ENCODE data around the gene CELSR3. TPM values are rescaled to one million over a fixed set of nuclear protein-coding genes. Genes with fewer than 3 reads are reported as not detected.

CELSR3 gene
- total RNA-seq, 1 donor from 2014 or later: 162 TPM

- no peak for TF ChIP-seq CTCF (IDR thresholded peaks at IDR 0.05; ENCODE audit: partially characterized antibody, unreplicated experiment)
- no peak overlapping the region for H3K27ac Mint-ChIP-seq (ENCODE audit: unreplicated experiment)
- peak overlapping the region; percentile 70 for H3K4me3 Mint-ChIP-seq (ENCODE audit: unreplicated experiment)
- peaks cover 10% of the 10 kb centered on the region for H3K27me3 Mint-ChIP-seq (ENCODE audit: unreplicated experiment)
- H3K36me3 Mint-ChIP-seq (ENCODE audit: unreplicated experiment): peaks cover 23% of the 10 kb centered on the region
- peaks cover 6% of the 10 kb centered on the region for H3K4me1 Mint-ChIP-seq (ENCODE audit: low read depth, unreplicated experiment)
- peaks cover 30% of the 10 kb centered on the region for H3K9me3 Mint-ChIP-seq (ENCODE audit: unreplicated experiment)
- no peak for DNase-seq
These were observed 7.1 kb downstream of the CELSR3 start for GRCh38 chr3:48655606-48656005.

GRCh38 chr3:48655063-48655462 is 7.6 kb downstream of the CELSR3 start:
- DNase-seq: no peak
- no peak for TF ChIP-seq CTCF (IDR thresholded peaks at IDR 0.05; ENCODE audit: partially characterized antibody, unreplicated experiment)
- peak overlapping the region; percentile 70 for H3K4me3 Mint-ChIP-seq (ENCODE audit: unreplicated experiment)

GRCh38 chr3:48652923-48653715 is 9.6 kb downstream of the CELSR3 start:
- no peak for DNase-seq
- Mint-ChIP-seq H3K27ac (ENCODE audit: unreplicated experiment) (no peak overlapping the region), H3K4me1 (ENCODE audit: low read depth, unreplicated experiment) (no peaks in the 10 kb centered on the region), H3K27me3 (ENCODE audit: unreplicated experiment) (peaks cover 10% of the 10 kb centered on the region), H3K36me3 (ENCODE audit: unreplicated experiment) (peaks cover 9% of the 10 kb centered on the region), H3K9me3 (ENCODE audit: unreplicated experiment) (peaks cover 18% of the 10 kb centered on the region), H3K4me3 (ENCODE audit: unreplicated experiment) (no peak overlapping the region)
- no peak for TF ChIP-seq CTCF (IDR thresholded peaks at IDR 0.05; ENCODE audit: partially characterized antibody, unreplicated experiment)

More at GRCh38 chr3:48655063-48655462, 7.6 kb downstream of the CELSR3 start:
- peaks cover 23% of the 10 kb centered on the region for H3K36me3 Mint-ChIP-seq (ENCODE audit: unreplicated experiment)
- H3K4me1 Mint-ChIP-seq (ENCODE audit: low read depth, unreplicated experiment): peaks cover 6% of the 10 kb centered on the region
- H3K27ac Mint-ChIP-seq (ENCODE audit: unreplicated experiment): no peak overlapping the region
- peaks cover 10% of the 10 kb centered on the region for H3K27me3 Mint-ChIP-seq (ENCODE audit: unreplicated experiment)
- peaks cover 26% of the 10 kb centered on the region for H3K9me3 Mint-ChIP-seq (ENCODE audit: unreplicated experiment)

GRCh38 chr3:48651771-48652170 is 10.9 kb downstream of the CELSR3 start:
- peaks cover 15% of the 10 kb centered on the region for H3K9me3 Mint-ChIP-seq (ENCODE audit: unreplicated experiment)
- peaks cover 4% of the 10 kb centered on the region for H3K36me3 Mint-ChIP-seq (ENCODE audit: unreplicated experiment)
- H3K27ac Mint-ChIP-seq (ENCODE audit: unreplicated experiment): no peak overlapping the region
- TF ChIP-seq CTCF (IDR thresholded peaks at IDR 0.05; ENCODE audit: partially characterized antibody, unreplicated experiment): no peak
- H3K4me3 Mint-ChIP-seq (ENCODE audit: unreplicated experiment): no peak overlapping the region
- DNase-seq: no peak
- no peaks in the 10 kb centered on the region for H3K4me1 Mint-ChIP-seq (ENCODE audit: low read depth, unreplicated experiment)
- H3K27me3 Mint-ChIP-seq (ENCODE audit: unreplicated experiment): peaks cover 11% of the 10 kb centered on the region

GRCh38 chr3:48650723-48651122 is 12.0 kb downstream of the CELSR3 start:
- no peak for DNase-seq
- Mint-ChIP-seq H3K27ac (ENCODE audit: unreplicated experiment) (no peak overlapping the region), H3K9me3 (ENCODE audit: unreplicated experiment) (peaks cover 15% of the 10 kb centered on the region), H3K36me3 (ENCODE audit: unreplicated experiment) (peaks cover 4% of the 10 kb centered on the region), H3K27me3 (ENCODE audit: unreplicated experiment) (peaks cover 13% of the 10 kb centered on the region), H3K4me1 (ENCODE audit: low read depth, unreplicated experiment) (no peaks in the 10 kb centered on the region), H3K4me3 (ENCODE audit: unreplicated experiment) (no peak overlapping the region)
- TF ChIP-seq CTCF (IDR thresholded peaks at IDR 0.05; ENCODE audit: partially characterized antibody, unreplicated experiment): no peak

All from glutamatergic neuron (in vitro differentiated cells).